AG09319 (cell line): ENCODE results near the gene GDPGP1.
"Not testable (repeated sequence)": the region's sequence is repeated elsewhere in the genome, so short reads cannot be mapped to it uniquely, and the experiment has no call there.

Source experiments
- DNase-seq: peaks from one replicate; pipeline ENCODE4 v3.0.0-alpha.2; 2010; ENCODE audit warnings: low read depth; ENCODE audit errors: extremely low read depth
- CTCF ChIP-seq: IDR thresholded peaks from 2 replicates; pipeline ENCODE4 v1.5.1; 2011; ENCODE audit warnings: low read depth, mild to moderate bottlenecking, inconsistent platforms, low read length, moderate library complexity

The GDPGP1 gene

GRCh38 chr15:90234096-90234988 lies at the start of gene GDPGP1:
GDPGP1 (plus strand) TSS chr15:90234209; CDS start chr15:90240909, 6,700 bp downstream.
- no peak for TF ChIP-seq CTCF
- DNase-seq, result no peak

- TF ChIP-seq CTCF, result no peak
- DNase-seq, result no peak
Observed at GRCh38 chr15:90184786-90185704, 49.0 kb upstream of the GDPGP1 start.

GRCh38 chr15:90187257-90187868 lies 46.6 kb upstream of the GDPGP1 start:
- no peak for DNase-seq

GRCh38 chr15:90188065-90188464 lies 45.9 kb upstream of the GDPGP1 start:
- not testable (repeated sequence) for DNase-seq

More at GRCh38 chr15:90187257-90187868, 46.6 kb upstream of the GDPGP1 start:
- no peak for TF ChIP-seq CTCF

GRCh38 chr15:90188914-90189748 lies 44.9 kb upstream of the GDPGP1 start:
- no peak for TF ChIP-seq CTCF
- DNase-seq, result no peak

GRCh38 chr15:90189781-90190467 lies 44.1 kb upstream of the GDPGP1 start:
- DNase-seq, result no peak
- no peak for TF ChIP-seq CTCF
